ENCODE results near the gene NEK5. TPM values are rescaled to one million over a fixed set of nuclear protein-coding genes. Genes with fewer than 3 reads are reported as not detected.
A peak's percentile ranks its signal among the peaks of the same experiment; 100 is the strongest.

The NEK5 gene
- total and polyA plus RNA-seq, 8 donors = 0.05 to 4.0 (median 0.52) TPM; not detected in 4

GRCh38 chr13:52137489-52137888 is 8.6 kb upstream of the NEK5 start:
- no peaks in the 10 kb centered on the region for H3K27me3 ChIP-seq
- intact Hi-C loops (cut with DNase I; ENCODE audit: low total_unique reads) = no loop called here
- 83 to 90% (median 87%) methylated on average over 3 of the region's 3 CpGs for WGBS, 5 donors
- no peaks in the 10 kb centered on the region for H3K4me1 ChIP-seq
- no peak overlapping the region for H3K27ac ChIP-seq
- no peak for DNase-seq
- no peak for TF ChIP-seq EP300 (IDR thresholded peaks at IDR 0.05)
- TF ChIP-seq POLR2AphosphoS5 (IDR thresholded peaks at IDR 0.05) = no peak
- no peak for TF ChIP-seq CTCF (IDR thresholded peaks at IDR 0.05)
- TF ChIP-seq POLR2A (IDR thresholded peaks at IDR 0.05) = no peak
- no peaks in the 10 kb centered on the region for H3K9me3 ChIP-seq
- H3K36me3 ChIP-seq = peaks cover 11 to 87% (median 79%) of the 10 kb centered on the region in 4 donors
- H3K4me3 ChIP-seq = no peak overlapping the region

- Histone ChIP-seq H3K36me3 (peaks cover 12 to 92% (median 83%) of the 10 kb centered on the region in 4 donors), H3K27me3 (no peaks in the 10 kb centered on the region), H3K9me3 (no peaks in the 10 kb centered on the region), H3K4me1 (no peaks in the 10 kb centered on the region), H3K4me3 (no peak overlapping the region), H3K27ac (no peak overlapping the region)
- TF ChIP-seq EP300 (IDR thresholded peaks at IDR 0.05) (no peak), CTCF (IDR thresholded peaks at IDR 0.05) (no peak), POLR2AphosphoS5 (IDR thresholded peaks at IDR 0.05) (no peak), POLR2A (IDR thresholded peaks at IDR 0.05) (no peak)
- DNase-seq = no peak
- intact Hi-C loops (cut with DNase I; ENCODE audit: low total_unique reads) = no loop called here
These were observed 7.9 kb upstream of the NEK5 start for GRCh38 chr13:52136763-52137162.

- no peak for DNase-seq
- no peaks in the 10 kb centered on the region for H3K9me3 ChIP-seq
- H3K27me3 ChIP-seq = no peaks in the 10 kb centered on the region
- H3K4me3 ChIP-seq = no peak overlapping the region
- TF ChIP-seq EP300 (IDR thresholded peaks at IDR 0.05) (no peak), POLR2A (IDR thresholded peaks at IDR 0.05) (no peak), POLR2AphosphoS5 (IDR thresholded peaks at IDR 0.05) (no peak), CTCF (IDR thresholded peaks at IDR 0.05) (no peak)
- peaks cover 6 to 26% (median 21%) of the 10 kb centered on the region in 4 donors for H3K4me1 ChIP-seq
- H3K27ac ChIP-seq = no peak overlapping the region
- intact Hi-C loops (cut with DNase I; ENCODE audit: low total_unique reads) = no loop called here
- peaks cover 12 to 48% (median 45%) of the 10 kb centered on the region in 4 donors for H3K36me3 ChIP-seq
These were observed 1.8 kb upstream of the NEK5 start for GRCh38 chr13:52130641-52131040.

- intact Hi-C loops (cut with DNase I; ENCODE audit: low total_unique reads) = loop anchor here (10.0 kb wide), 4 partner anchors 123 to 313 kb away; no protein-coding TSS in a partner anchor
- peak overlapping the region in 3 of 5 donors; percentile 44 to 51 (median 48) for H3K27ac ChIP-seq
- H3K27me3 ChIP-seq = no peaks in the 10 kb centered on the region
- H3K4me1 ChIP-seq = peaks cover 6 to 26% (median 21%) of the 10 kb centered on the region in 4 donors
- H3K36me3 ChIP-seq = peaks cover 7 to 22% (median 19%) of the 10 kb centered on the region in 4 donors
- H3K4me3 ChIP-seq = peak overlapping the region; percentile 62 to 78 (median 64)
- no peak for TF ChIP-seq POLR2A (IDR thresholded peaks at IDR 0.05)
- TF ChIP-seq CTCF (IDR thresholded peaks at IDR 0.05) = peak in 5 of 7 experiments; percentile 48 to 86 (median 82)
- no peak for TF ChIP-seq EP300 (IDR thresholded peaks at IDR 0.05)
- H3K9me3 ChIP-seq = no peaks in the 10 kb centered on the region
- peak; percentile 67 to 91 for DNase-seq
- WGBS, 5 donors = 1% methylated on average over 33 of the region's 33 CpGs
These were observed 830 bp downstream of the NEK5 start for GRCh38 chr13:52127783-52128702.

Measured in stomach (tissue), 9 donors.